ENCODE measurements around the gene CALCOCO1.

Gene CALCOCO1

DNA sequence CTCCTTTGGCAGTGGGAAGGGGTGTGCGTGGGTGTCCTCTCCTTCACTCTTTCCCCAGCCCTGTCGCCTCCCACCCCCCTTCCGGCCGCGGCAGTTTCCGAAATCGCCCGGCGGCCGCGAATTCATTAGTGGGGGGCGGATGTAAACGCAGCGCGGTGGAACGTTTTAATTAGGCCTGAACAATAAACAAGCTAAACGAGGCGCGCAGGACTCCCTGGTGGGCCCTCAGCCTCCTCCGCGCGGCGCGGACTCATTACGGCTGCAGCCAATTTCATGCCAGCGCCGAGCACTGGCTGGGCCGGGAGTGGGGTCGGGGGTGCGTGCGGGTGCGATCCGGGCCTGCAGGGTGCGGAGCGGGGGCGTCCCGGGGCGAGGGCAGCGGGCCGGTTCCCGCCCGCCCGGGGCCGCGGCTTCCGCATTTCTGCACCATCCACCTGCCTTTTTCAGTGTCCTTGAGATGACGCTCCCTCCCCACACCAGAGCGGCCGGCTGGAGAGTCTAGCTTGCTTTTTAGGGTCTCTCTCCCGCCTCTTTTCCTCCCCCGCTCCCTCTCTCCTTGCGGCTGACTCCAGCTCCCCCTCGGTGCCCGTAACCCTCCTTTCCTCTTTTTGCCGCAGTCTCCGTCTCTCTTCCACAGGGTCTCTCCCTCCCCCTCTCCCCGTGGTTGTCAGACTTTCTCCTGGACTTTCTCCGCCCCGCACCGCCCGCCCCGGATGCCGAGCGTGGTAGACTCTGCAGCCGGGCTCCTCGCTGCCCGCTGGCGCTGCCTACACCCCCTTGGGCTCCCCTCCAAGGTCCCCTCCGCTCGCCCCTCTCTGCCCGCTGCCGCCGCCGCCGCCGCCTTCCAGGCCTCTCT lies 24.3 kb upstream of the CALCOCO1 start, which contains the start of gene CISTR:
CISTR (minus strand) TSS at position 644 of the 856 bp plus-strand sequence.
- DNase-seq (ENCODE audit: low spot score), result peak; percentile 71

DNA sequence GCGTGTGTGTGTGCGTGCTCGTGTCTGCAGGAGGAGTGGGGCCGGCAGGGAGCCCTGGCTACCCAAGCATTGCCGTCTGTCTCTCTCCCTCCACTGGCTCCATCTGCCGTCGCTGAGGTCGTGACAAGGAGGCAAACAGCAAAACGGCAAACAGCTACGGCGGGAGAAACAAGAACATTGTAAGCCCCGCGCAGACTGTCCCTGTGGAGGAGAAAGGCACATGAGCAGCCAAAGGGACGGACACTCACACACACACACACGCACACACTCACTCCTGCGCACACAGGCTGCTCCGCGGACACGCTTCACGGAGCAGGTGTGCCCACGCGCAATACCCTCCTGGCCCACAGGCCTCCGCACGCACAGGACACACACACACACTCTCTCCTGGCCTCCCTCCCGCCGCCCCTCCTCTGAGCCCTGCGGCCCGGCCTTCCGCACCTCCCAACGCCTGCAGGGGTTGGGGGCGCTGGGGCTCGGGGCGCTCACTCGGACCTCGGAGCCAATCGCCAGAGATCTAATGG lies 23.6 kb upstream of the CALCOCO1 start:
- DNase-seq (ENCODE audit: low spot score), result peak; percentile 54

DNA sequence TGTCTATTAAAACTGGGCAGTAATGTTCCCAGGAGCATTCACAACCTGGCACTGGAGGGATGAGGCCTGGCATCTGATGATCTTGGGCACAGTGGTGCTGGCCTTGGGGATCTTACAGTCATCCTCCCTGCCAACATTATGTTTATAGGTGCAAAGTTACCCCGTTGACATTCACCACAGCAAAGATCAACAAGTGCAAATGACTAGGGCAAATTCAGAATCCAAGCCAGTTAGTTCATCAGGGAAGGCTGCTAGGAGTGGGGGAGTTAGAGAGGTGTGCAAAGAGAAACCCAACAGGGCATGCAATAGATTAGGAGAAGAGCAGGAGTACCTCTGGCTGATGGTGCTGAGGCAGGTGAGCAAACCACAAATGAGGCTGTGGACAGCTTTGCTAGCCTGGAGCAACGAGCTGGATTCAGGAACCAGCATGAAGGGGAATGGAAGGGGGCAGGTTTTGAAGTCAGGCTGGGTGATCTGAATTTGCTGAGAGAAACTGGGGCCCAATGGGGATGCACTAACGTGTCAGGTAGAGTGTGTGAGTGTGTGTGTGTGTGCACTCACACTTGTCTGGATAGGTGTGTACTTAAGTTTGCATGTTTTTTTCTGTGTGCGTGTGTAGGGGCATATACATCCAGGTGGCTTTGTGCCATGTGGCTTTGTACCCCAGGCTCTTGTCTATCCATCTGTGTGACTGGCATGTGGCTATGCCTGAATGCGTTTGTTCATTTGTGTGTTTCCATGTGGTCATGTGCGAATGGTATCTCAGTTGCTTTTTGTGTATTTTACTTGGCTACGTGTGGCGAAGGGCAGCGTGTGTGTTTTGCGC lies 22.9 kb upstream of the CALCOCO1 start:
- no peak for DNase-seq (ENCODE audit: low spot score)

DNA sequence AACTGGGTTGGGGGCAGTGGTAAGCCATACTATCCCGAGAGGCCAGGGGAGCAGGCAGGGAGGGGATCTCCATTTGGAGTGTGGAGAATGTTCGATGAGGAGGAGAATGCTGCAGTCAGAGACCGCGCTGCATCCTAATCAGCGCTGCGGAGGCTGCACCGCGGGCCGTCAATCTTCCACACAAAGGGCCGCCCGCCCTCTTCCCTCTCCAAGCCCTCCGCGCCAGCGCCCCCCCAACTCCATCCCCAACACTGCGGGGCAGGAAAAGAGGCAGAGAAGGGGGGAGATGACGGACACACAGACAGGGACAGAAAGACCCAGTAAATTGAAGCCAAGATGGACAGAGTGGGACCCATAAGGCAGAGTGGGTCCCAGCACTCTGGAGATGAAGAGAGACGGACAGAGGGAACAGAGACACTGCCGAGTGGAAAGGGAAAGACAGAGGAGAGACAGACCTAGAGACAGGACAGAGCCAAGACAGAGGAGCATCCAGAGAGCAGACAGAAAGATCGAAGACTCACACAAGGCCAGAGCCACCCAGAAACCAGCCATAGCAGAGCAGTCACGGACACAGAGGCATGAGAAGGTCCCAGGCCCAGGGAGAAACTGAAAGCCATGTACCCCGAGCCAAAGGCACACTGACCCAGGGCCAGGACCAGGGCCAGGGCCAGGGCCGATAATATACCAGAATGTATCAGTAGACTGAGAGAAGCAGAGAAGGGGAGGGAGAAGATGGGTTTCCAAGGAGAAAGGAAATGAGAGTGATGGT lies 21.0 kb upstream of the CALCOCO1 start:
- DNase-seq (ENCODE audit: low spot score), result no peak

DNA sequence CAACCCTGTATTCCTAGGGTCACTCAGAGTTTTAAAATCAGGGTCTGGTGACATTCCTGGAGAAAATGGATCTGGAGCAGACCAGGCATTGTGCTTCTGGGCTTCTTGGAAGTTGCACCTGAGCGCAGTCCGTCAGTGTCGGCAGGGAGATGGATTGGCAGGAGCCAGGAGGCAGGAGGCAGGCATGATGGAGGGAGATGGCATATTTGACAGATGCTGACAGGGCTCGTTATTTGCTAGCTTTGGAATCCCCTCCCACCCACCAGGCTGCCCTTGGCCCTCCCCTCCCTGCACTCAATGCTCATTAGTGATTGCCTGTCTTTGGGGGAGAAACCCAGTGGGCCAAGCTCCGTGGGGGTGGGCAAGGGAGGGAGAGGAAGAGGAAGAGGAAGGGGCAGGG lies 19.8 kb upstream of the CALCOCO1 start:
- no peak for DNase-seq (ENCODE audit: low spot score)

DNA sequence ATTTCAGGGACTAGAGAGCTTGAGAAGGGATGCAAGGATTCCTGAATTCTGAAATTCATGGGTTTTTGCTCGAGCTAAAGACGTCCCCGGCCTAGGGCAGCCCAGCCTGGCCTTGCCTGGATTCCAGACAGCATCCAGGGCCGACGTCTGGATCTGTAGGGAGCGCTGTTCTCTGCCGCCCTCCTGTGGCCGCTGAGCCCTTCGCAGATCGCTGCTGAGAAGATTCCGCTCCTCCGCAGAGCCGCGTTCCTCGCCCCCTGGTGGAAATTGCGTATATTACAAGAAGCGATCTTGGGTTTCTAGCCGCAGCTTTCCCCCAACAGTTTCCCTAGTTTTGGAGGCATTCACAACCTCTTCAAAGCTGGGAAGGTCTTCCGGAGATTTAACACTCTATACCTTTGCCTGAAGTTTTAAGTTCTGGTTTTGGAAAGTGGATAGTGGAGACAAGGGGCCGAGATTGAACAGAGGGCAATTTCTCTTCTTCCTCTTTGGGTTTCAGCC lies 19.4 kb upstream of the CALCOCO1 start:
- DNase-seq (ENCODE audit: low spot score), result peak; percentile 84

DNA sequence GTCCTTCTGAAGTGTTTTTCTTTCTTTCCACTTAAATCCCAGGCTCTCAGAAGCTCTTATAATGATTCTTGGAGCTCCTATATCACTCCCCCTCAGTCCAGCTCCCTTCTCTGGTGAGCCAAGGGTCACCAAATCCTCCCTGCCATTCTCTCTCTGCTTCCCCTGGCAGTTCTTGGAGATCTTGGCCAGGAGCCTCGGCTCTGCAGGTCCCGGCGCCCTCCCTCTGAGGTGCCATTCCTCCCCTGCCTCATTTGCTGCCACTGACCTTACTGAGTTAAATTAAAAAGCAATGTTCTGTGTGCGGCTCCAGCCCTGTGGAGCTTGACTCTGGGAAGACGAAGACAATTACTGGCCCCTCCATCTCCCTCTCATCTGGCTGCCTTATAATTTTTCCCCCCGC lies 17.5 kb upstream of the CALCOCO1 start:
- DNase-seq (ENCODE audit: low spot score), result no peak

DNA sequence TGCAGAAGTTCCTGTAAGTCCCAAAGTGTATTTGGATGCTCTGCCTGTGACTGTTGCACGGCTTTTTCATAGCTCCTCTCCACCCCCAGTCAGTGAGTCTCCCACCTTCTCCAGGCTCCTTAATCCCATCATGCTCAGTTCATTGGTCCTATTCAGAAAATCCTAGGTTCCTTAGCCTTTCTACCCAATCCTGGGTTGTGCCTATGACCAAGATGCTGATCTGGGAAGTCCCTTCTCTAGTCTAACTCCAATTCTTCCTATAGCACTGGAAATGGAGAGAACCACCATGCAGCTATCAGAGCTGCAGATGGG lies 16.8 kb upstream of the CALCOCO1 start:
- DNase-seq (ENCODE audit: low spot score), result no peak

DNA sequence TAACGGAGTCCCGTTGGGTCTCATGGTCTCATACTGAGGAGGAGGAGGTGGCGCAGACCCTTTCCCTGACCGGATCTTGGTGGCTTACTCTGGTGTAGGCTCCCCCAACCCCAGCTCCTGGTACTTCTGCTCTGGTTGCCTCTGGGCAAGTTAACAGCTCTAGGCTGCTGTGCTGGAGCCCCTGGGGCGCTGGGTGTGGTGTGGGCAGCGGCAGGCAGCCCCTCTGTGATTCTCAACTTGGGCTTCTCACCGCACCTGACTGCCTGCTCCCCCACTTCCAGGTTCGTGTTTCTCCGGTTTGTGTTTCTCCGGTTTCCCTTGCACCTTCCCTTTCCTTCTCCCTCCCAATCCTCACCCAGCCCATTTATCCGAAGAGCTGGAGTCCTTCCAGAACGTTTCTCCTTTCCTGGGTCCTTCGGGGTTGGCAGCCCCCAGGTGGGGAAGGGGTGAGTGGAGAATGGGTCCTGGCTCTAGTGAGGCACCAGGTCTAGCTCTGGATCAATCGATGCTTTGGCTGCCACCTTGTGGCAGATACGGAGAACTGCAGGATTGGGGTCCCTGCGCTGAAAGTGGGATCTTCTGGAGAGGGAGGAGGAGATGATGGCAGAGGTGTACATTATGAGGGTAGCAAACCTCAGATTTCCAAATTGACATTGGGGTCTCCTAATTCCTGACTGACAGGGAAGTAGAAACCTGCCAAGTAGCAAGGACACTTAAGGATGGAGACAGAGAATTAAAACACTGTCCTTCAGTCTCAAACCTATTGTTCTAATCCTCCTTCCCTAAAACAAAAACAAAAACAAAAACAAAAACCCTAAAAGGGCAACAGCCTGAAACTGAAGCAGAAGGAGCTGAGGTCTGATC lies 16.2 kb upstream of the CALCOCO1 start:
- DNase-seq (ENCODE audit: low spot score), result peak; percentile 83

DNA sequence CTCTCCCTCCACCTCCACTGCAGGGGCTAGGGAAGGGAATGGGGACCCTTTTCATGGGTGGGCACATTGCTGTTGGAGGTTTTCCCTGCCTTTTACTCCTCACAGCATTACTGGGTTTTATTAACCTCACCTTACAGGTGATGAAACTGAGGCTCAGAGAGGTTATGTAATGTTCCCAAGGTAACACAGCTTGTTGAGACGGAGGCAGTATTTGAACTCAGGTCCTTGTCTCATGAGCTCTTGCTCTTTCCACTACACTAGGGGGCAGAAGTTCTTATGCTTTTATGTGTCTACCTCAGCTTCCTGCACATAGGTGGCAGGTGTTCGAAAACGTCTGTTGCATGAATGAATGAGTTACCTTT lies 12.9 kb upstream of the CALCOCO1 start:
- DNase-seq (ENCODE audit: low spot score), result no peak

DNA sequence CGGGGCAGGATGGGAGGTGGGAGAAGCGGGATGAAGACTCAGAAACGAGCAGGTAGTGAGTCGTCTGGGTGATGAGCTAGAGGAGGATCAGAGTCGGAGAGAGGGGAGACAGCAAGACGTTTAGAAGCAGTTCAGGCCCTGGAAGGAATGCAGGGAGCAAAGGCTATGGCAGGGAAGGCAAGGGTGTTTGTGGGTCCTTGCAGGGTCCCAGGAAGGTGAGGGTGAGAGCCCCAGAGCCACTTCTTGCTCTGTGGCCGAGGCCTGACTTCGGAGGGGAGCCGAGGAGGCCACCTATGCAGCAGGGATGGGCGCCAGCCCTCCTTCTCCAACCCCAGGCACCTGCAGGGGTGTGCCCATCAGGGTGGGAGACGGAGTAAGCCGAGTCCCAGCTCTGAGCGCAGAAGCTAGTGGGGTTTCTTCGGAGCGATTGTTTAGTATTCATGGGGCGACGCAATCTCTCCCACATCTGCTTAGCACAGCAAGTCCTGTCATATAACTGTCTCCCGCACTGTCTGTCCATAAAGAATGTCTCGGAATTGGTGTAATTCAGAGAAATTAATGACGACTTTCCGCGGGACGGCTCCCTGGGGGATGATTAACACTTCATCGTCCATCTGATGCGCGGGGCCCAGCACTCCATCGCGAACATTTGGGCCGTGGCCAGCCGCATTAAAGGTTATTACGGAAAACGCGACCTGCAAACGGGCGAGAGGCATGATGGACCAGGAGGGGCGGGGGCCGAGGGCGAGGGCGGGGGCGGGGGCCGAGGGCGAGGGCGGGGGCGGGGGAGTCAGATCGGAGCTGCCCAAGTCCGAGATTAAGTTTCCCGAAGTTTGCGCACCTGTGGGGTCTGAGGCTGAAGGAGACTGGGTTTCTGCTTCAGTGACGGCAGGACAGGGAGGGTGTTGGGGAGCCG lies 12.2 kb upstream of the CALCOCO1 start:
- DNase-seq (ENCODE audit: low spot score), result no peak

DNA sequence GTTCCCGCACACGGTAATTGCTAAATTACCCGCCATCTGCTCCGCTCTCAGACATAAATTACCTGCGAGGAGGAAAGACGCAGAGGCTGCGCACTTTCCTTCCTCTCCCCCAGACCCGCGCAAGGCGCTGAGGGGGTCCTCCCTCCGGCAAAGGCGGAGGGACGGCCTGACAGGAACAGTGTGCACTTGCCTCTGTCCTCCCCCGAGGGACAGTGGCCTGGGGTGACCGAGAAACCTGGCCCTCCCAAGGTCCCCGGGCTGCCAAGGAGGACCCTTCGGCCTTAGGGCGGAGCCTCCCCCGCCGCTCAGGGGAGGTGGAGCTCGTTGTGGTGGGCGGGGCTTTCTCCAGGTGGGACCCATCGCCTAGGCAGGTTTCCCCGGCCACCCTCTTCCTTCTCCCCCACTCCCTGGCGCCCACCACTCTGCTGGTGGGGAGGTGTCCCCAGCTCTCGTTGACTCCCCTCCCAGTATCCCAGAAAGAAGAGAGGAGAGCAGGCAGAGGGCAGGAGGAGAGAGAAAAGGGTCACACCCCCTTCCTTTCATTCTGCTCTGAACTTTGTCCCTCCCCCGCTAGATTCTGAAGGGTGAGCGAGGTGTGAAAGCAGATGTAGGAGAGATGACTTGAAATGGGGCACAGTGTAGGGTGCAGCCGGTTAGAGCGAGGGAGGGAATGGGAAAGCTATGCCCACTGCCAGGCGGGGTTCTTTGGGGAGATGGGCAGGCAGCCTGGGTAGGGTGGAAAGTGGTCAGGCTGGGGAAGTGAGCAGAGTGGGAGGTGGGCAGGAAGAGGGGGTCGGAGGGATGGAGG lies 11.4 kb upstream of the CALCOCO1 start:
- DNase-seq (ENCODE audit: low spot score), result peak; percentile 71

DNA sequence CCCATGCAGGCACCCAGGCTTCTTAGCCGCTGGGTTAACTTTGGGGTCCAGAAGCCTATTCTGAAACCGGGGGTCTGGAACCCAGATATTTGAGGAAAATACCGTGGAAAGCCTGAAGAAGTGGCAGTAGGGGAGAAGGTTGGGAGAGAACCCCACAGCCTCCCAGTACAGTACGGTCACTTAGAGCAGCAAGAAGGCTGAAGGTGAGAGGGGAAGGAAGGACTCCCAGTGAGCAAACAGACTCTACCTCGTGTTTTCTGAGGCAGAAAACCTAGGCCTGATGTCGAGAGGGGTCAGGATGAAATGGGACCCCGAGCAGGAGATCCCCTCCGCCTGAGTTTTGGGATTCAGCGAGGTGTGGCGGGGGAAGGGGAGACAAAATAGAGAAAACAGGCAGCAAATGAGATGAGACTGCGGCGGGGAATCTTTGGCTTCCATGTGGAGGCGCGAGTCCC lies 10.7 kb upstream of the CALCOCO1 start:
- DNase-seq (ENCODE audit: low spot score), result no peak

DNA sequence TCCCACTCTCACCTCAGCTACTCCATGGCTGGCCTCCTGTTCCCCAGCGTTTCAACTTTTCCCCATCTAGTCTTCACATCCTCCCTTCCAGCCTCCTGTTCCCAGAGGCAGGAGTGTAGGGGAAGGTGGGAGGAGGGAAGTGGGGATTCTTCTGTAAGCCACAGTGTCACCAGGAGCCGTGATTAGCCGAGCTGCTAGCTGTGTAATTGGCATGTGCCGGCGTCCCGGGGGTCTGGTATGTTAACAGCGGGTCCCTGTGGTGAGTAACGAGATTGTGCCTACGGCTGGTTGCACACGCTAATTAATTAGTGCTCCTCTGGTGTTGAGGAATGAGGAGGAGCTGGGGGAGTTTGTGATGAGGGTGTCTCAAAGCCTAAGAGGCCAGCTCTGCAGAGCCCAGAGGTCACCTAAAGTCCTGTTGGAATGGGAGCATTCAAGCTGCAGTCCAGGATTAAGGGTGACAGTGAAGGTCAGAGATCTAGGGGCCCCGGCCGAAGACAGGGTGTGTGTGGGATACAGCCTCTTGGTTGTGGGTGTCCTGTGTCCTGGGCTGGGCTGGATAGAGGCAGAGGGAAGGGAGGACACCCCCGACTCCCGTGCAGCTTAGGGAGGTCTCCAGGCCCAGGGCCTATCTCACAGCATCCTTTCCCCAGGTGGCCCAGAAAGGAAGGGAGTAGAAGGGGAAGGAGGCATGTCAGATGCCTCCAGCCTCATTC lies 10.0 kb upstream of the CALCOCO1 start:
- no peak for DNase-seq (ENCODE audit: low spot score)

DNA sequence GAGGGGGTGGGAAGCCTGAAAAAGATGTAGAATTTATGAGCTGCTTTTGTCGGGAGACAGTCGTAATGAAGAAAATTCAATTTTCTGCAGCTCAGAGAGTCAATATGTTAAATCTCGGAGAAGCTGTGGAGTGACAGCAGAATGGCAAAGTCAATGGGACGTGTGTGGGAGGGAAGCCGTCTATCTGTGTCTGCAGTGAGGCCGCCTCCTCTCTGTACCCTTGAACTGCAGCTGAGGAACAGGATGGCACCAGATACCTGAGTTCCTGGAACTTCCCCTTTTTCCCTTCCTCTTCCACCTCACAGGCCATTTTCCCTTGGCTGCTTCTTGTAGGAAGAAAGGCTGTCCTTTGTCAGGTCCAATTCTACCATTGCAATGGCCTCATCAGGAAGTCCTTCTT lies 9.3 kb upstream of the CALCOCO1 start:
- no peak for DNase-seq (ENCODE audit: low spot score)

DNA sequence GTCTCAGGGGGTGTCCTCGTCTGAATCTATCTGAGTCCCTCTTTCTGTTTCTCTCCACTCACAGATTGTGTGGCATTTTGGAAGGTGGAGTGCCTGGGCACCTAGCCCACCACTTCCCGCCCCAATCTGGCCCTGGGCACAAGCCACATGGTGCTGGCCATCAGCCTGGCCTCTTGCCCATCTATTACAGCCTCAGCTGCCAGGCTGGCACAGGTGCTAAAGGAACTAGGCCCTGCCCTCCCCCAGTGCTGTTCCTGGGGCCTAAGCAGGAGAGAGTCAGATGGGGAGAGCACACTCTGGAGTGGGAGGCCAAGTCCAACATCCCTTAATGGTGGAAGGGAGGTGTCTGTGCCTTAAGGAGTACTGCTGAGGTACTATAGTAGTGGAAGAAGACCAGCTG lies 8.3 kb upstream of the CALCOCO1 start:
- no peak for DNase-seq (ENCODE audit: low spot score)

DNA sequence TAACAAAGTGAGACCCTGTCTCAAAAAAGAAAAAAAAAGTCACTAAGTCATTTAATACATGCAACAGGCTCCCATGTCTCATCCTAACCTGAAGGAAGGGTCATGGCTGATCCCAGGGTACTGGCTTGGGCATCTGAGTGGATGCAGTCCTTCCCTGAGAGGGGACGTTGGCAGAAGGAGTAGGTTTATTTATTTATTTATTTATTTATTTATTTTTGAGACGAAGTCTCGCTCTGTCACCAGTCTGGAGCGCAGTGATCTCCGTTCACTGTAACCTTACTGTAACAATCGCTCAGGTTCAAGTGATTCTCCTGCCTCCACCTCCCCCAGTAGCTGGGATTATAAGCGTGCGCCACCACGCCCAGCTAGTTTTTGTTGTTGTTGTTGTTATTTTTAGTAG lies 7.2 kb upstream of the CALCOCO1 start:
- no peak for DNase-seq (ENCODE audit: low spot score)

DNA sequence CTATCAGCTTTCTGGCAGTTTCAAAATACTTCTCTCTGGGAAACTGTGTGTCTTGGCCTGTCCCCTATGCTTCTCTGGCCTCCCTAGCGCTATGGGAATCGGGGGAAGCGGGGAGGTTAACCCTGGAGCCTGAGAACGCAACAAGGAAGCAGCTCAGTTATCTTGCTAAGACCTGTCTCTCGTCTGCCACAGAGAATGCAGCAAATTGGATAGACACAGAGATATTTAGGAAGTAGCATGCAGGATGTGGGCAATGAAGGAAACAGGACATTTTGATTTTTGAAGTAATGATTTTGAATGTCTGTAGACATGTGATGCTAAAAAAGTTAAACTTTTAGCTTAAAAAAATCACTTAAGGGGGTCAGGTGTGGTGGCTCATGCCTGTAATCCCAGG lies 6.6 kb upstream of the CALCOCO1 start:
- no peak for DNase-seq (ENCODE audit: low spot score)

Data from germinal center (tissue), 1 donor.